HepG2 (cell line): ENCODE measurements around the gene THAP10. TPM values are rescaled to one million over a fixed set of nuclear protein-coding genes. Genes with fewer than 3 reads are reported as not detected.

ENCODE experiments used
- ATAC-seq: fragments of 200-7000 bp; cut with Tn5 transposase; 3 replicates; pipeline ENCODE4 v1.9.1; 2020; ENCODE audit warnings: mild to moderate bottlenecking, moderate library complexity
- BruUV-seq: library from RNA; stranded (reverse); fragments of 400-500 nt; replicated peaks from 2 replicates; lab custom pipeline; 2021; lab: Mats Ljungman, UMichigan
- CTCF ChIA-PET: fragments of 300-600 bp; formaldehyde crosslinking; extraction: SDS; loops from one replicate; lab custom pipeline; 2021; ENCODE audit warnings: low total read pairs, inconsistent platforms, low intra/inter-chr PET ratio; lab: Yijun Ruan, JAX
- POLR2A ChIA-PET: fragments of 350-600 bp; sonication (Branson Sonifier 250); formaldehyde crosslinking; loops from one replicate; lab custom pipeline; 2020; ENCODE audit warnings: antibody characterized with exemption, inconsistent platforms; lab: Yijun Ruan, JAX
- DNase-seq: peaks from one replicate; pipeline ENCODE4 v3.0.0-alpha.2; 2015; ENCODE audit warnings: low spot score
- FAIRE-seq: peaks from 3 replicates; lab custom pipeline; 2011; peaks lifted over from hg19 to GRCh38; lab: Jason Lieb, UNC
- H2AFZ ChIP-seq: one replicate; pipeline ENCODE4 v1.6.1; 2011; ENCODE audit warnings: low read length, inconsistent platforms
- H3K27ac ChIP-seq: fragments of 300-600 bp; 3 replicates; pipeline ENCODE4 v1.8.0; 2011; ENCODE audit warnings: mixed run types, mild to moderate bottlenecking, mixed read lengths, low read length, inconsistent platforms; ENCODE audit not compliant: insufficient read depth; ENCODE audit errors: extremely low read length
- H3K27me3 ChIP-seq, 2 experiments: fragments of 200-600 bp in 1 of 2; 2 replicates in 1 of 2; 3 replicates in 1 of 2; pipeline versions ENCODE4 v1.6.0 to v1.8.0; 2011; ENCODE audit warnings: low read length in 2 of 2, mild to moderate bottlenecking in 2 of 2, moderate library complexity in 2 of 2, inconsistent platforms in 1 of 2; ENCODE audit not compliant: insufficient read depth in 2 of 2, control insufficient read depth in 1 of 2
- H3K36me3 ChIP-seq, 2 experiments: fragments of 200-600 bp in 1 of 2; replicated peaks in 1 of 2; 2 replicates in 1 of 2; 3 replicates in 1 of 2; pipeline versions ENCODE4 v1.5.1 to v1.8.0; 2011; ENCODE audit warnings: low read length in 2 of 2, inconsistent platforms in 1 of 2; ENCODE audit not compliant: insufficient read depth in 2 of 2, control insufficient read depth in 1 of 2
- H3K4me1 ChIP-seq: 2 replicates; pipeline ENCODE4 v1.5.1; 2012; ENCODE audit warnings: low read length, inconsistent platforms; ENCODE audit not compliant: insufficient read depth
- H3K4me2 ChIP-seq: 2 replicates; pipeline ENCODE4 v1.6.0; 2011; ENCODE audit warnings: low read depth, low read length, inconsistent platforms
- H3K4me3 ChIP-seq, 3 experiments: fragments of 200-600 bp in 1 of 3; sonication (generic), shearing (Covaris generic) in 1 of 3; replicated peaks in 1 of 3; 2 replicates each; pipeline ENCODE4 v1.5.1; 2011 to 2016; ENCODE audit warnings: low read length in 3 of 3, inconsistent platforms in 2 of 3, low read depth in 2 of 3, mild to moderate bottlenecking in 2 of 3, control low read depth in 1 of 3, mixed read lengths in 1 of 3; ENCODE audit not compliant: insufficient read depth in 1 of 3
- H3K79me2 ChIP-seq: one replicate; pipeline ENCODE4 v1.6.1; 2011; ENCODE audit warnings: low read length, inconsistent platforms; ENCODE audit not compliant: insufficient read depth
- H3K9ac ChIP-seq: 2 replicates; pipeline ENCODE4 v1.6.0; 2011; ENCODE audit warnings: mild to moderate bottlenecking, low read depth, low read length, inconsistent platforms; ENCODE audit not compliant: insufficient read depth
- H3K9me3 ChIP-seq: 2 replicates; pipeline ENCODE4 v1.5.1; 2012; ENCODE audit warnings: mild to moderate bottlenecking, low read length
- H4K20me1 ChIP-seq: 2 replicates; pipeline ENCODE4 v1.6.0; 2011; ENCODE audit warnings: inconsistent platforms, mild to moderate bottlenecking, low read length, moderate library complexity; ENCODE audit not compliant: insufficient read depth
- MBNL3 ChIP-seq: fragments of 250-450 bp; sonication (Bioruptor Pico); conservative IDR thresholded peaks from 2 replicates; pipeline ENCODE4 v1.8.0; 2022; ENCODE audit warnings: mild to moderate bottlenecking, inconsistent platforms
- MYNN ChIP-seq: sonication (generic); formaldehyde crosslinking; IDR thresholded peaks from 2 replicates; pipeline ENCODE4 v1.4.0; 2020; ENCODE audit warnings: mild to moderate bottlenecking, low read depth, missing genetic modification reagents
- RARA ChIP-seq: IDR thresholded peaks from 2 replicates; pipeline ENCODE4 v1.6.1; 2016; ENCODE audit warnings: missing genetic modification reagents, missing compliant biosample characterization
- SETDB1 ChIP-seq: sonication (generic); formaldehyde crosslinking; IDR thresholded peaks from 2 replicates; pipeline ENCODE4 v1.5.1; 2020; ENCODE audit warnings: missing genetic modification reagents, mild to moderate bottlenecking, borderline replicate concordance
- SYNCRIP ChIP-seq: fragments of 200-400 bp; formaldehyde crosslinking; IDR thresholded peaks from 2 replicates; pipeline ENCODE4 v1.6.1; 2018; ENCODE audit warnings: mild to moderate bottlenecking, low read depth, low read length; ENCODE audit not compliant: insufficient read depth
- ZBTB42 ChIP-seq: sonication (generic); formaldehyde crosslinking; IDR thresholded peaks from 2 replicates; pipeline ENCODE4 v1.5.0; 2020; ENCODE audit warnings: mild to moderate bottlenecking, missing genetic modification reagents
- ZC3H4 ChIP-seq: sonication (generic); formaldehyde crosslinking; IDR thresholded peaks from 2 replicates; pipeline ENCODE4 v1.4.0; 2020; ENCODE audit warnings: missing genetic modification reagents, borderline replicate concordance
- ZNF225 ChIP-seq: sonication (generic); formaldehyde crosslinking; IDR thresholded peaks from 2 replicates; pipeline ENCODE4 v1.4.0; 2020; ENCODE audit warnings: mild to moderate bottlenecking, missing genetic modification reagents
- ZNF337 ChIP-seq: sonication (generic); formaldehyde crosslinking; IDR thresholded peaks from 2 replicates; pipeline ENCODE4 v1.5.1; 2020; ENCODE audit warnings: missing genetic modification reagents, low read depth, mild to moderate bottlenecking, borderline replicate concordance
- ZNF530 ChIP-seq: sonication (generic); formaldehyde crosslinking; IDR thresholded peaks from 2 replicates; pipeline ENCODE4 v1.5.0; 2020; ENCODE audit warnings: low read depth, mild to moderate bottlenecking, missing genetic modification reagents
- ZNF614 ChIP-seq: IDR thresholded peaks from 2 replicates; pipeline ENCODE4 v1.6.1; 2018; ENCODE audit warnings: missing biosample characterization, missing genetic modification reagents, inconsistent platforms, borderline replicate concordance
- ZSCAN25 ChIP-seq: sonication (generic); formaldehyde crosslinking; IDR thresholded peaks from 2 replicates; pipeline ENCODE4 v1.8.0; 2022; ENCODE audit warnings: mild to moderate bottlenecking, missing genetic modification reagents
- WGBS: methylation state at CpG from one replicate; pipeline ENCODE4 v1.1.6; 2017; ENCODE audit warnings: low lambda C conversion rate; 5-methylcytosine and 5-hydroxymethylcytosine counted together
- in situ Hi-C: cut with HindIII; loops from 2 replicates; pipeline ENCODE4 v1.10.0; 2017; ENCODE audit warnings: low pct_unique_long_range_greater_than_20kb; ENCODE audit not compliant: extremely low pct_ligation_motif_present
- intact Hi-C: fragments of 100-400 bp; cut with micrococcal nuclease; formaldehyde crosslinking; loops from one replicate; pipeline ENCODE4 v1.10.0; 2022; ENCODE audit not compliant: unreplicated experiment
- polyA plus RNA-seq, 8 experiments: library from polyadenylated mRNA; depleted of rRNA in 3 of 8; stranded (reverse) in 7 of 8; unstranded in 1 of 8; fragments of >200 nt; fragmentation: Illumina TruSeq in 4 of 8; extraction: Trizol in 4 of 8; gene quantifications; 2 replicates each; pipeline versions ENCODE4 v1.2.1 to v1.2.3, GENCODE V29; 2011 to 2016; ENCODE audit warnings: low read depth in 4 of 8, missing spikeins in 1 of 8, mixed read lengths in 1 of 8; ENCODE audit not compliant: insufficient read depth in 1 of 8
- total RNA-seq, 5 experiments: library from RNA; depleted of rRNA; stranded (reverse); fragments of >200 nt; fragmentation: Illumina TruSeq; extraction: Trizol; gene quantifications; 2 replicates each; pipeline ENCODE4 v1.2.3, GENCODE V29; 2016; ENCODE audit warnings: low read depth in 1 of 5
- TF ChIP-seq, protein P1 (sequence below): sonication (generic); formaldehyde crosslinking; conservative IDR thresholded peaks from 2 replicates; pipeline ENCODE4 v1.5.0; 2020; ENCODE audit warnings: missing genetic modification reagents
- TF ChIP-seq, protein P2 (sequence below): sonication (generic); formaldehyde crosslinking; IDR thresholded peaks from 2 replicates; pipeline ENCODE4 v1.5.1; 2020; ENCODE audit warnings: missing genetic modification reagents, mild to moderate bottlenecking, borderline replicate concordance
- TF ChIP-seq, protein P3 (sequence below): sonication (generic); formaldehyde crosslinking; IDR thresholded peaks from 2 replicates; pipeline ENCODE4 v1.8.0; 2022; ENCODE audit warnings: missing genetic modification reagents, mild to moderate bottlenecking, borderline replicate concordance
- TF ChIP-seq, protein P4 (sequence below): sonication (generic); formaldehyde crosslinking; IDR thresholded peaks from 2 replicates; pipeline ENCODE4 v1.8.0; 2022; ENCODE audit warnings: missing genetic modification reagents, mild to moderate bottlenecking, moderate library complexity, borderline replicate concordance

The THAP10 gene
- total and polyA plus RNA-seq, 2 of the 13 experiments (the other 11 are each of a cell fraction or from before 2014, with no cell fraction given), result 0.64 to 0.69 TPM

DNA sequence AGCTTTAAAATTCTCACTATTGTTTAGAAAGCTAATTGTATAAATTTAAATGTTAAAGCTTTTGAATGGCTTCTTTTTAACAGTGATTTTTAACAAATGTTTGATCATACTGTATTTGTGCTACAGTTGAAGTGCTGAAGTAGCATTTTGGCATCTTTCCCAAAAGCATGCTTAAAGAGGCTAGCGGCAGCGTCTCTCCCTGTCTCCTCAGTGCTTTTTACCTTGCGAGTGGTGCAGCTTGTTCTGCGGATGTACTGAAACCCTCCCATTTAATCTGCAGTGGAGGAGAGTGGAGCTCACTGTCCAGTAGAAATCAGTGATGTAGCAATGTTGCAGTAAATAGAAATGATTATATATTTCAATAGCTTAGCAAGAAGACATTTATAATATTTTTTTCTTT is 44.1 kb upstream of the THAP10 start:
- TF ChIP-seq RARA (CRISPR knock-in tag) (no peak), ZNF337 (CRISPR knock-in tag) (no peak), ZNF225 (no peak), ZNF530 (CRISPR knock-in tag) (no peak), ZNF614 (CRISPR knock-in tag) (no peak), ZC3H4 (CRISPR knock-in tag) (no peak), ZBTB42 (no peak), MBNL3 (no peak), SETDB1 (no peak), MYNN (CRISPR knock-in tag) (no peak), ZSCAN25 (CRISPR knock-in tag) (no peak), SYNCRIP (no peak)
- TF ChIP-seq, protein P1, sequence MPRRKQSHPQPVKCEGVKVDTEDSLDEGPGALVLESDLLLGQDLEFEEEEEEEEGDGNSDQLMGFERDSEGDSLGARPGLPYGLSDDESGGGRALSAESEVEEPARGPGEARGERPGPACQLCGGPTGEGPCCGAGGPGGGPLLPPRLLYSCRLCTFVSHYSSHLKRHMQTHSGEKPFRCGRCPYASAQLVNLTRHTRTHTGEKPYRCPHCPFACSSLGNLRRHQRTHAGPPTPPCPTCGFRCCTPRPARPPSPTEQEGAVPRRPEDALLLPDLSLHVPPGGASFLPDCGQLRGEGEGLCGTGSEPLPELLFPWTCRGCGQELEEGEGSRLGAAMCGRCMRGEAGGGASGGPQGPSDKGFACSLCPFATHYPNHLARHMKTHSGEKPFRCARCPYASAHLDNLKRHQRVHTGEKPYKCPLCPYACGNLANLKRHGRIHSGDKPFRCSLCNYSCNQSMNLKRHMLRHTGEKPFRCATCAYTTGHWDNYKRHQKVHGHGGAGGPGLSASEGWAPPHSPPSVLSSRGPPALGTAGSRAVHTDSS (CRISPR knock-in tag), result no peak
- TF ChIP-seq, protein P2, sequence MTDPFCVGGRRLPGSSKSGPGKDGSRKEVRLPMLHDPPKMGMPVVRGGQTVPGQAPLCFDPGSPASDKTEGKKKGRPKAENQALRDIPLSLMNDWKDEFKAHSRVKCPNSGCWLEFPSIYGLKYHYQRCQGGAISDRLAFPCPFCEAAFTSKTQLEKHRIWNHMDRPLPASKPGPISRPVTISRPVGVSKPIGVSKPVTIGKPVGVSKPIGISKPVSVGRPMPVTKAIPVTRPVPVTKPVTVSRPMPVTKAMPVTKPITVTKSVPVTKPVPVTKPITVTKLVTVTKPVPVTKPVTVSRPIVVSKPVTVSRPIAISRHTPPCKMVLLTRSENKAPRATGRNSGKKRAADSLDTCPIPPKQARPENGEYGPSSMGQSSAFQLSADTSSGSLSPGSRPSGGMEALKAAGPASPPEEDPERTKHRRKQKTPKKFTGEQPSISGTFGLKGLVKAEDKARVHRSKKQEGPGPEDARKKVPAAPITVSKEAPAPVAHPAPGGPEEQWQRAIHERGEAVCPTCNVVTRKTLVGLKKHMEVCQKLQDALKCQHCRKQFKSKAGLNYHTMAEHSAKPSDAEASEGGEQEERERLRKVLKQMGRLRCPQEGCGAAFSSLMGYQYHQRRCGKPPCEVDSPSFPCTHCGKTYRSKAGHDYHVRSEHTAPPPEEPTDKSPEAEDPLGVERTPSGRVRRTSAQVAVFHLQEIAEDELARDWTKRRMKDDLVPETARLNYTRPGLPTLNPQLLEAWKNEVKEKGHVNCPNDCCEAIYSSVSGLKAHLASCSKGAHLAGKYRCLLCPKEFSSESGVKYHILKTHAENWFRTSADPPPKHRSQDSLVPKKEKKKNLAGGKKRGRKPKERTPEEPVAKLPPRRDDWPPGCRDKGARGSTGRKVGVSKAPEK, result no peak
- TF ChIP-seq, protein P3, sequence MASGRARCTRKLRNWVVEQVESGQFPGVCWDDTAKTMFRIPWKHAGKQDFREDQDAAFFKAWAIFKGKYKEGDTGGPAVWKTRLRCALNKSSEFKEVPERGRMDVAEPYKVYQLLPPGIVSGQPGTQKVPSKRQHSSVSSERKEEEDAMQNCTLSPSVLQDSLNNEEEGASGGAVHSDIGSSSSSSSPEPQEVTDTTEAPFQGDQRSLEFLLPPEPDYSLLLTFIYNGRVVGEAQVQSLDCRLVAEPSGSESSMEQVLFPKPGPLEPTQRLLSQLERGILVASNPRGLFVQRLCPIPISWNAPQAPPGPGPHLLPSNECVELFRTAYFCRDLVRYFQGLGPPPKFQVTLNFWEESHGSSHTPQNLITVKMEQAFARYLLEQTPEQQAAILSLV (CRISPR knock-in tag), result no peak
- TF ChIP-seq, protein P4, sequence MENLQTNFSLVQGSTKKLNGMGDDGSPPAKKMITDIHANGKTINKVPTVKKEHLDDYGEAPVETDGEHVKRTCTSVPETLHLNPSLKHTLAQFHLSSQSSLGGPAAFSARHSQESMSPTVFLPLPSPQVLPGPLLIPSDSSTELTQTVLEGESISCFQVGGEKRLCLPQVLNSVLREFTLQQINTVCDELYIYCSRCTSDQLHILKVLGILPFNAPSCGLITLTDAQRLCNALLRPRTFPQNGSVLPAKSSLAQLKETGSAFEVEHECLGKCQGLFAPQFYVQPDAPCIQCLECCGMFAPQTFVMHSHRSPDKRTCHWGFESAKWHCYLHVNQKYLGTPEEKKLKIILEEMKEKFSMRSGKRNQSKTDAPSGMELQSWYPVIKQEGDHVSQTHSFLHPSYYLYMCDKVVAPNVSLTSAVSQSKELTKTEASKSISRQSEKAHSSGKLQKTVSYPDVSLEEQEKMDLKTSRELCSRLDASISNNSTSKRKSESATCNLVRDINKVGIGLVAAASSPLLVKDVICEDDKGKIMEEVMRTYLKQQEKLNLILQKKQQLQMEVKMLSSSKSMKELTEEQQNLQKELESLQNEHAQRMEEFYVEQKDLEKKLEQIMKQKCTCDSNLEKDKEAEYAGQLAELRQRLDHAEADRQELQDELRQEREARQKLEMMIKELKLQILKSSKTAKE (CRISPR knock-in tag), result no peak
- ChIA-PET CTCF (no interaction called here), POLR2A (no interaction called here)
- no peaks in the 10 kb centered on the region for H3K4me1 ChIP-seq
- H3K36me3 ChIP-seq, result no peaks in the 10 kb centered on the region
- no peak overlapping the region for H3K9ac ChIP-seq
- in situ Hi-C loops, result no loop called here
- no peak overlapping the region for H2AFZ ChIP-seq
- no peaks in the 10 kb centered on the region for H3K27me3 ChIP-seq
- no peak overlapping the region for H3K4me2 ChIP-seq
- no peaks in the 10 kb centered on the region for H3K9me3 ChIP-seq
- no peak overlapping the region for H3K4me3 ChIP-seq
- no TSS peak for BruUV-seq
- no peak overlapping the region for H3K27ac ChIP-seq
- ATAC-seq (no peak), DNase-seq (no peak), FAIRE-seq (no peak)
- H4K20me1 ChIP-seq, result no peaks in the 10 kb centered on the region
- H3K79me2 ChIP-seq, result no peaks in the 10 kb centered on the region
- 20% methylated on average over 4 of the region's 4 CpGs for WGBS
- intact Hi-C loops, result no loop called here
